Stimulated activated naive B cell treated with anti-CD40 and anti-IgM and Interleukin-4, amounts not matched to agents 10 μg/mL and 1 μg/mL and 100 μg/mL, for 72 hours (primary cell): Measurements from ENCODE around the gene BCKDK.
A peak's percentile ranks its signal among the peaks of the same experiment; 100 is the strongest.

Experiments used
- ATAC-seq, 2 donors: fragments of 150-1000 bp; cut with Tn5 transposase; replicated peaks; 2 replicates each; pipeline ENCODE4 v1.10.0; 2021; ENCODE audit warnings: moderate library complexity in 1 of 2
- DNase-seq: peaks from one replicate; pipeline ENCODE4 v3.0.0; 2021
- H3K27ac Mint-ChIP-seq: one replicate; pipeline ENCODE4 v1.8.0; 2022; ENCODE audit warnings: mild to moderate bottlenecking, mixed read lengths
- H3K27me3 Mint-ChIP-seq, 2 donors: one replicate each; pipeline ENCODE4 v1.8.0; 2022; ENCODE audit warnings: mixed read lengths in 2 of 2
- H3K36me3 Mint-ChIP-seq, 2 donors: one replicate each; pipeline ENCODE4 v1.8.0; 2022; ENCODE audit warnings: mixed read lengths in 2 of 2, mild to moderate bottlenecking in 1 of 2
- H3K4me1 Mint-ChIP-seq, 2 donors: one replicate each; pipeline ENCODE4 v1.8.0; 2022; ENCODE audit warnings: mixed read lengths in 2 of 2, mild to moderate bottlenecking in 1 of 2
- H3K4me3 Mint-ChIP-seq, 2 donors: one replicate each; pipeline ENCODE4 v1.8.0; 2022; ENCODE audit warnings: mild to moderate bottlenecking in 2 of 2, mixed read lengths in 2 of 2, moderate library complexity in 1 of 2
- H3K9me3 Mint-ChIP-seq, 2 donors: one replicate each; pipeline ENCODE4 v1.8.0; 2022; ENCODE audit warnings: mixed read lengths in 2 of 2, mild to moderate bottlenecking in 1 of 2

Gene BCKDK

GRCh38 chr16:31083981-31084380, 24.2 kb upstream of the BCKDK start:
- Mint-ChIP-seq H3K4me1 (peaks cover 17 to 26% of the 10 kb centered on the region in 2 donors), H3K27me3 (no peaks in the 10 kb centered on the region), H3K36me3 (peaks cover 22 to 30% of the 10 kb centered on the region in 2 donors), H3K27ac (peak overlapping the region; percentile 80), H3K4me3 (no peak overlapping the region), H3K9me3 (no peaks in the 10 kb centered on the region)
- DNase-seq (no peak), ATAC-seq (no peak)

- Mint-ChIP-seq H3K4me1 (peaks cover 14 to 26% of the 10 kb centered on the region in 2 donors), H3K4me3 (no peak overlapping the region), H3K9me3 (no peaks in the 10 kb centered on the region), H3K36me3 (peaks cover 22 to 26% of the 10 kb centered on the region in 2 donors), H3K27ac (peak overlapping the region; percentile 80), H3K27me3 (no peaks in the 10 kb centered on the region)
- DNase-seq, result no peak
- peak in 1 of 2 donors; percentile 6 for ATAC-seq
These were observed 23.4 kb upstream of the BCKDK start for GRCh38 chr16:31084584-31085302.

- H3K27ac Mint-ChIP-seq, result no peak overlapping the region
- peaks cover 12 to 24% of the 10 kb centered on the region in 2 donors for H3K4me1 Mint-ChIP-seq
- no peaks in the 10 kb centered on the region for H3K27me3 Mint-ChIP-seq
- DNase-seq, result no peak
- ATAC-seq, result no peak
- no peak overlapping the region for H3K4me3 Mint-ChIP-seq
- peaks cover 18 to 23% of the 10 kb centered on the region in 2 donors for H3K36me3 Mint-ChIP-seq
- H3K9me3 Mint-ChIP-seq, result no peaks in the 10 kb centered on the region
These were observed 22.8 kb upstream of the BCKDK start for GRCh38 chr16:31085411-31085810.

GRCh38 chr16:31085873-31086628, 22.1 kb upstream of the BCKDK start:
- Mint-ChIP-seq H3K27me3 (no peaks in the 10 kb centered on the region), H3K36me3 (peaks cover 12 to 27% of the 10 kb centered on the region in 2 donors), H3K9me3 (no peaks in the 10 kb centered on the region), H3K27ac (no peak overlapping the region), H3K4me3 (no peak overlapping the region), H3K4me1 (peaks cover 11 to 24% of the 10 kb centered on the region in 2 donors)
- ATAC-seq (no peak), DNase-seq (no peak)

GRCh38 chr16:31086629-31086906, 21.6 kb upstream of the BCKDK start:
- Mint-ChIP-seq H3K27ac (no peak overlapping the region), H3K4me1 (peaks cover 11 to 18% of the 10 kb centered on the region in 2 donors), H3K27me3 (no peaks in the 10 kb centered on the region), H3K4me3 (no peak overlapping the region), H3K36me3 (peaks cover 10 to 27% of the 10 kb centered on the region in 2 donors), H3K9me3 (no peaks in the 10 kb centered on the region)
- ATAC-seq, result no peak
- DNase-seq, result no peak

GRCh38 chr16:31087481-31087880, 20.7 kb upstream of the BCKDK start:
- Mint-ChIP-seq H3K27ac (no peak overlapping the region), H3K9me3 (no peaks in the 10 kb centered on the region), H3K27me3 (no peaks in the 10 kb centered on the region), H3K36me3 (peaks cover 6 to 22% of the 10 kb centered on the region in 2 donors), H3K4me1 (peaks cover 9% of the 10 kb centered on the region in 2 donors), H3K4me3 (no peak overlapping the region)
- DNase-seq (no peak), ATAC-seq (no peak)

- ATAC-seq, result no peak
- no peaks in the 10 kb centered on the region for H3K9me3 Mint-ChIP-seq
- H3K36me3 Mint-ChIP-seq, result peaks cover 6 to 20% of the 10 kb centered on the region in 2 donors
- peaks cover 5 to 9% of the 10 kb centered on the region in 2 donors for H3K4me1 Mint-ChIP-seq
- no peak overlapping the region for H3K27ac Mint-ChIP-seq
- no peak overlapping the region for H3K4me3 Mint-ChIP-seq
- no peaks in the 10 kb centered on the region for H3K27me3 Mint-ChIP-seq
- no peak for DNase-seq
These were observed 20.2 kb upstream of the BCKDK start for GRCh38 chr16:31087971-31088370.

- no peak for DNase-seq
- Mint-ChIP-seq H3K27me3 (no peaks in the 10 kb centered on the region), H3K4me3 (no peak within 1 kb of the TSS), H3K27ac (peak within 1 kb of the TSS; percentile 37), H3K9me3 (no peaks in the 10 kb centered on the region), H3K4me1 (peaks cover 10% of the 10 kb centered on the region in 2 donors), H3K36me3 (peaks cover 6 to 18% of the 10 kb centered on the region in 2 donors)
- ATAC-seq, result no peak
These were observed 19.6 kb upstream of the BCKDK start, which contains the start of gene PRSS53 for GRCh38 chr16:31088459-31089183. Gene PRSS53 (minus strand): TSS chr16:31088943. CDS start chr16:31088809, 134 bp downstream.

- H3K27ac Mint-ChIP-seq, result peak overlapping the region; percentile 37
- no peak overlapping the region for H3K4me3 Mint-ChIP-seq
- peaks cover 15% of the 10 kb centered on the region in 2 donors for H3K4me1 Mint-ChIP-seq
- DNase-seq (no peak), ATAC-seq (no peak)
- H3K9me3 Mint-ChIP-seq, result no peaks in the 10 kb centered on the region
- H3K36me3 Mint-ChIP-seq, result peaks cover 6 to 18% of the 10 kb centered on the region in 2 donors
- no peaks in the 10 kb centered on the region for H3K27me3 Mint-ChIP-seq
These were observed 19.0 kb upstream of the BCKDK start for GRCh38 chr16:31089199-31089598.

GRCh38 chr16:31090540-31090939, 17.6 kb upstream of the BCKDK start:
- DNase-seq (no peak), ATAC-seq (no peak)
- Mint-ChIP-seq H3K27me3 (no peaks in the 10 kb centered on the region), H3K4me1 (peaks cover 17 to 24% of the 10 kb centered on the region in 2 donors), H3K36me3 (peaks cover 6 to 18% of the 10 kb centered on the region in 2 donors), H3K9me3 (no peaks in the 10 kb centered on the region), H3K4me3 (no peak overlapping the region), H3K27ac (no peak overlapping the region)

GRCh38 chr16:31092330-31092729, 15.9 kb upstream of the BCKDK start:
- H3K4me1 Mint-ChIP-seq, result peaks cover 18 to 34% of the 10 kb centered on the region in 2 donors
- peaks cover 0 to 12% of the 10 kb centered on the region in 2 donors for H3K36me3 Mint-ChIP-seq
- no peak overlapping the region for H3K27ac Mint-ChIP-seq
- DNase-seq, result no peak
- H3K9me3 Mint-ChIP-seq, result no peaks in the 10 kb centered on the region
- no peak overlapping the region for H3K4me3 Mint-ChIP-seq
- H3K27me3 Mint-ChIP-seq, result no peaks in the 10 kb centered on the region
- ATAC-seq, result no peak

- ATAC-seq, result no peak
- no peak for DNase-seq
- no peaks in the 10 kb centered on the region for H3K9me3 Mint-ChIP-seq
- H3K36me3 Mint-ChIP-seq, result peaks cover 0 to 12% of the 10 kb centered on the region in 2 donors
- H3K4me3 Mint-ChIP-seq, result peak overlapping the region; percentile 19 to 32
- H3K4me1 Mint-ChIP-seq, result peaks cover 18 to 34% of the 10 kb centered on the region in 2 donors
- H3K27ac Mint-ChIP-seq, result no peak overlapping the region
- H3K27me3 Mint-ChIP-seq, result no peaks in the 10 kb centered on the region
These were observed 15.0 kb upstream of the BCKDK start for GRCh38 chr16:31093132-31093703.

GRCh38 chr16:31094088-31094423, 14.1 kb upstream of the BCKDK start:
- DNase-seq (no peak), ATAC-seq (peak; percentile 4 to 8)
- Mint-ChIP-seq H3K36me3 (peaks cover 0 to 12% of the 10 kb centered on the region in 2 donors), H3K4me3 (peak overlapping the region; percentile 88 to 99), H3K9me3 (no peaks in the 10 kb centered on the region), H3K27me3 (no peaks in the 10 kb centered on the region), H3K27ac (peak overlapping the region; percentile 98), H3K4me1 (peaks cover 18 to 34% of the 10 kb centered on the region in 2 donors)

- H3K27ac Mint-ChIP-seq, result peak within 1 kb of the TSS; percentile 98
- H3K4me3 Mint-ChIP-seq, result peak within 1 kb of the TSS; percentile 88 to 99
- H3K27me3 Mint-ChIP-seq, result no peaks in the 10 kb centered on the region
- ATAC-seq (peak; percentile 88 to 93), DNase-seq (peak; percentile 86)
- H3K9me3 Mint-ChIP-seq, result no peaks in the 10 kb centered on the region
- peaks cover 0 to 10% of the 10 kb centered on the region in 2 donors for H3K36me3 Mint-ChIP-seq
- peaks cover 18 to 34% of the 10 kb centered on the region in 2 donors for H3K4me1 Mint-ChIP-seq
These were observed 13.6 kb upstream of the BCKDK start, which contains the start of gene VKORC1 for GRCh38 chr16:31094424-31095120. Gene VKORC1 (minus strand): TSS chr16:31094797. CDS start chr16:31094729, 68 bp downstream.
